H1 (cell line): ENCODE results near the gene CAMK2D. TPM values are rescaled to one million over a fixed set of nuclear protein-coding genes. Genes with fewer than 3 reads are reported as not detected.

Experiments
- CTCF ChIA-PET: fragments of 300-600 bp; sonication (Branson Sonifier 250); formaldehyde crosslinking; loops from one replicate; lab custom pipeline; 2021; ENCODE audit not compliant: partially characterized antibody; lab: Charles Lee
- POLR2A ChIA-PET: fragments of 300-600 bp; sonication (Branson Sonifier 250); formaldehyde crosslinking; loops from one replicate; lab custom pipeline; 2021; ENCODE audit warnings: inconsistent platforms; ENCODE audit not compliant: partially characterized antibody; lab: Charles Lee
- DNase-seq, 2 experiments: peaks; one replicate each; pipeline versions ENCODE4 v3.0.0 to v3.0.0-alpha.2; 2010 to 2022; ENCODE audit warnings: low spot score in 2 of 2, low read depth in 1 of 2, mixed read lengths in 1 of 2
- FAIRE-seq: peaks from 2 replicates; lab custom pipeline; 2011; peaks lifted over from hg19 to GRCh38; lab: Jason Lieb, UNC
- H2AFZ ChIP-seq: 2 replicates; pipeline ENCODE4 v1.8.1; 2012; ENCODE audit warnings: low read length, inconsistent platforms
- H2AK5ac ChIP-seq: 2 replicates; pipeline ENCODE4 v1.6.1; 2013; ENCODE audit warnings: low read depth, low read length
- H2BK120ac ChIP-seq: replicated peaks from 2 replicates; pipeline ENCODE3; 2013; ENCODE audit warnings: low read depth, low read length, inconsistent platforms
- H2BK12ac ChIP-seq: 2 replicates; pipeline ENCODE4 v1.6.1; 2013; ENCODE audit warnings: low read depth, low read length
- H2BK15ac ChIP-seq: 2 replicates; pipeline ENCODE4 v1.6.1; 2013; ENCODE audit warnings: low read length
- H2BK20ac ChIP-seq: 2 replicates; pipeline ENCODE4 v1.6.1; 2013; ENCODE audit warnings: low read length
- H2BK5ac ChIP-seq: 2 replicates; pipeline ENCODE4 v1.6.1; 2013; ENCODE audit warnings: low read depth, low read length
- H3K14ac ChIP-seq: 2 replicates; pipeline ENCODE4 v1.6.1; 2013; ENCODE audit warnings: inconsistent platforms; ENCODE audit not compliant: insufficient read length
- H3K18ac ChIP-seq: 2 replicates; pipeline ENCODE4 v1.6.1; 2013; ENCODE audit warnings: low read length; ENCODE audit errors: extremely low read depth
- H3K23ac ChIP-seq: 2 replicates; pipeline ENCODE4 v1.6.1; 2013; ENCODE audit warnings: inconsistent platforms; ENCODE audit not compliant: insufficient read length
- H3K23me2 ChIP-seq: 2 replicates; pipeline ENCODE4 v1.6.1; 2013; ENCODE audit warnings: low read depth, low read length
- H3K27ac ChIP-seq: 2 replicates; pipeline ENCODE4 v1.6.1; 2011; ENCODE audit warnings: low read depth, low read length, inconsistent platforms
- H3K27me3 ChIP-seq, 4 experiments: replicated peaks in 1 of 4; 1 replicate in 1 of 4; 2 replicates in 3 of 4; pipeline versions ENCODE4 v1.6.1 to v1.8.1; 2011 to 2013; ENCODE audit warnings: low read length in 3 of 4, mild to moderate bottlenecking in 3 of 4, inconsistent platforms in 2 of 4, mixed read lengths in 2 of 4, moderate library complexity in 1 of 4; ENCODE audit not compliant: control insufficient read depth in 3 of 4, insufficient read depth in 3 of 4; ENCODE audit errors: extremely low read depth in 1 of 4
- H3K36me3 ChIP-seq, 4 experiments: 2 replicates each; pipeline versions ENCODE4 v1.6.1 to v1.8.1; 2011 to 2013; ENCODE audit warnings: mild to moderate bottlenecking in 4 of 4, low read length in 3 of 4, moderate library complexity in 2 of 4, control low read depth in 1 of 4, inconsistent platforms in 1 of 4; ENCODE audit not compliant: insufficient read depth in 4 of 4, control insufficient read depth in 2 of 4
- H3K4ac ChIP-seq: replicated peaks from 2 replicates; pipeline ENCODE3; 2013; ENCODE audit warnings: low read length, low read depth, mixed read lengths, inconsistent platforms; ENCODE audit not compliant: insufficient read length
- H3K4me1 ChIP-seq, 4 experiments: replicated peaks in 1 of 4; 1 replicate in 1 of 4; 2 replicates in 3 of 4; pipeline versions ENCODE4 v1.6.1 to v1.8.1; 2011 to 2013; ENCODE audit warnings: low read length in 3 of 4, inconsistent platforms in 2 of 4, mixed read lengths in 1 of 4; ENCODE audit not compliant: insufficient read depth in 4 of 4, control insufficient read depth in 3 of 4
- H3K4me2 ChIP-seq, 2 experiments: 2 replicates each; pipeline versions ENCODE4 v1.6.1 to v1.8.1; 2011 to 2013; ENCODE audit warnings: low read depth in 2 of 2, low read length in 2 of 2, control low read depth in 1 of 2, inconsistent platforms in 1 of 2, mild to moderate bottlenecking in 1 of 2; ENCODE audit not compliant: insufficient read depth in 1 of 2
- H3K4me3 ChIP-seq, 4 experiments: fragments of 200-600, 300-600 bp in 1 of 4; sonication (generic), shearing (Covaris generic), sonication (Bioruptor Twin) in 1 of 4; 2 replicates each; pipeline versions ENCODE4 v1.5.1 to v1.8.1; 2011 to 2016; ENCODE audit warnings: low read length in 4 of 4, low read depth in 3 of 4, control low read depth in 2 of 4, inconsistent platforms in 2 of 4, mild to moderate bottlenecking in 2 of 4, mixed read lengths in 1 of 4, moderate library complexity in 1 of 4; ENCODE audit not compliant: insufficient read depth in 2 of 4; ENCODE audit errors: extremely low read depth in 1 of 4
- H3K56ac ChIP-seq: replicated peaks from 2 replicates; pipeline ENCODE3; 2013; ENCODE audit warnings: low read depth, mild to moderate bottlenecking, mixed read lengths, low read length, inconsistent platforms; ENCODE audit not compliant: insufficient read length
- H3K79me1 ChIP-seq: 2 replicates; pipeline ENCODE4 v1.6.1; 2013; ENCODE audit warnings: low read depth, low read length, control low read depth
- H3K79me2 ChIP-seq, 2 experiments: 2 replicates each; pipeline versions ENCODE4 v1.6.1 to v1.8.1; 2012 to 2013; ENCODE audit warnings: low read length in 2 of 2, mild to moderate bottlenecking in 2 of 2, inconsistent platforms in 1 of 2; ENCODE audit not compliant: insufficient read depth in 2 of 2, control insufficient read depth in 1 of 2
- H3K9ac ChIP-seq, 4 experiments: replicated peaks in 1 of 4; 1 replicate in 1 of 4; 2 replicates in 3 of 4; pipeline versions ENCODE4 v1.6.1 to v1.8.1; 2011 to 2013; ENCODE audit warnings: low read depth in 3 of 4, low read length in 3 of 4, control low read depth in 2 of 4, mild to moderate bottlenecking in 2 of 4, moderate library complexity in 2 of 4, inconsistent platforms in 1 of 4; ENCODE audit errors: extremely low read depth in 1 of 4
- H3K9me3 ChIP-seq, 2 experiments: 2 replicates each; pipeline versions ENCODE4 v1.6.1 to v1.8.1; 2012 to 2013; ENCODE audit warnings: mild to moderate bottlenecking in 2 of 2, moderate library complexity in 2 of 2, control low read depth in 1 of 2, inconsistent platforms in 1 of 2, low read depth in 1 of 2, low read length in 1 of 2, mixed read lengths in 1 of 2; ENCODE audit not compliant: insufficient read depth in 2 of 2
- H4K20me1 ChIP-seq, 2 experiments: replicated peaks in 1 of 2; 2 replicates each; pipeline versions ENCODE3 to v1.8.1; 2011 to 2013; ENCODE audit warnings: inconsistent platforms in 2 of 2, low read length in 2 of 2, mild to moderate bottlenecking in 1 of 2; ENCODE audit not compliant: insufficient read depth in 2 of 2, control insufficient read depth in 1 of 2
- H4K5ac ChIP-seq: 2 replicates; pipeline ENCODE4 v1.6.1; 2013; ENCODE audit warnings: low read length, low read depth, mixed read lengths, inconsistent platforms; ENCODE audit not compliant: insufficient read length
- H4K8ac ChIP-seq: 2 replicates; pipeline ENCODE4 v1.8.0; 2013; ENCODE audit warnings: mild to moderate bottlenecking, moderate library complexity, low read length, inconsistent platforms; ENCODE audit not compliant: insufficient read depth; ENCODE audit errors: extremely low read depth
- H4K91ac ChIP-seq: replicated peaks from 2 replicates; pipeline ENCODE3; 2013; ENCODE audit warnings: low read length, mixed read lengths, inconsistent platforms; ENCODE audit not compliant: insufficient read length
- SIX5 ChIP-seq: IDR thresholded peaks from 2 replicates; pipeline ENCODE4 v1.6.1; 2011; ENCODE audit warnings: mild to moderate bottlenecking, low read depth, low read length
- SP4 ChIP-seq: IDR thresholded peaks from 2 replicates; pipeline ENCODE4 v1.6.1; 2012; ENCODE audit warnings: low read length, inconsistent platforms
- TAF7 ChIP-seq: optimal IDR thresholded peaks from 2 replicates; pipeline ENCODE3; 2011; ENCODE audit warnings: low read depth, mild to moderate bottlenecking, inconsistent platforms, low read length, moderate library complexity, borderline replicate concordance
- WGBS, 2 experiments: shearing (Covaris generic) in 1 of 2; methylation state at CpG; one replicate each; pipeline versions ENCODE4 v1.1.6 to v1.1.7; 2013 to 2015; ENCODE audit warnings: low lambda C conversion rate in 2 of 2, mixed read lengths in 2 of 2, inconsistent platforms in 1 of 2, low coverage in 1 of 2, missing lambda C conversion rate in 1 of 2; ENCODE audit not compliant: insufficient replicate concordance in 2 of 2, insufficient coverage in 1 of 2, insufficient read length in 1 of 2; ENCODE audit errors: extremely low coverage in 1 of 2, missing lambda C conversion rate in 1 of 2; 5-methylcytosine and 5-hydroxymethylcytosine counted together
- polyA plus RNA-seq, 7 experiments: library from polyadenylated mRNA; depleted of rRNA in 3 of 7; stranded (reverse) in 5 of 7; unstranded in 2 of 7; fragments of >200 nt in 5 of 7; fragments of 200-250 nt in 2 of 7; gene quantifications; 1 replicate in 5 of 7; 2 replicates in 1 of 7; 4 replicates in 1 of 7; pipeline versions ENCODE4 v1.2.1 to v1.2.3, GENCODE V29; 2011 to 2013; ENCODE audit warnings: missing spikeins in 2 of 7, mixed read lengths in 2 of 7
- total RNA-seq: library from RNA; stranded (reverse); fragmentation: NEBNext Ultra II Directional; extraction: Animal tissue kit (Norgen Biotek cat#: 25700); gene quantifications from 2 replicates; pipeline ENCODE4 v1.2.1, GENCODE V29; 2021

Gene CAMK2D
- total and polyA plus RNA-seq, 2 of the 8 experiments (the other 6 are each of a cell fraction or from before 2014, with no cell fraction given) = 3.2 to 7.0 TPM

GRCh38 chr4:113645288-113645687, 116.2 kb downstream of the CAMK2D start:
- H3K14ac ChIP-seq = no peak overlapping the region
- no peak overlapping the region for H2BK15ac ChIP-seq
- FAIRE-seq (no peak), DNase-seq (no peak)
- no peak overlapping the region for H2BK120ac ChIP-seq
- TF ChIP-seq SP4 = no peak
- no peak for TF ChIP-seq SIX5
- no peak for TF ChIP-seq TAF7
- H2AK5ac ChIP-seq = no peak overlapping the region
- no peak overlapping the region for H4K91ac ChIP-seq
- H2AFZ ChIP-seq = no peak overlapping the region
- no peaks in the 10 kb centered on the region for H3K9me3 ChIP-seq
- no peak overlapping the region for H3K18ac ChIP-seq
- no peaks in the 10 kb centered on the region for H3K79me1 ChIP-seq
- peaks cover 4 to 14% (median 7%) of the 10 kb centered on the region in 4 experiments; a peak in 4 of 7 replicates for H3K4me1 ChIP-seq
- no peaks in the 10 kb centered on the region for H3K23me2 ChIP-seq
- no peak overlapping the region for H3K56ac ChIP-seq
- POLR2A ChIA-PET = interaction anchor here (0.6 kb wide), 1 partner anchor 278 kb away, joined by 4 read pairs; no protein-coding TSS in a partner anchor
- no peak overlapping the region; the same call in 1 of the 2 replicates for H3K27ac ChIP-seq
- CTCF ChIA-PET = interaction anchor here (0.7 to 1.3 kb wide), 4 partner anchors 9 to 250 kb away, joined by 3 to 5 read pairs (median 4); no protein-coding TSS in a partner anchor
- H2BK20ac ChIP-seq = no peak overlapping the region
- no peak overlapping the region; the same call in 1 of the 2 replicates for H2BK5ac ChIP-seq
- no peaks in the 10 kb centered on the region for H3K79me2 ChIP-seq
- H4K5ac ChIP-seq = no peak overlapping the region
- H2BK12ac ChIP-seq = no peak overlapping the region
- no peak overlapping the region for H3K4me3 ChIP-seq
- WGBS, 2 experiments = 81% methylated on average over 1 of the region's 1 CpG; no CpG with 5 or more reads in 1 of the 2 experiments
- no peaks in the 10 kb centered on the region; a peak in 1 of 8 replicates for H3K36me3 ChIP-seq
- H3K23ac ChIP-seq = no peak overlapping the region
- H4K8ac ChIP-seq = no peak overlapping the region
- H3K4me2 ChIP-seq = no peak overlapping the region
- H4K20me1 ChIP-seq = no peaks in the 10 kb centered on the region
- no peaks in the 10 kb centered on the region for H3K27me3 ChIP-seq
- no peak overlapping the region for H3K4ac ChIP-seq
- no peak overlapping the region for H3K9ac ChIP-seq
